D721Med (cell line): ENCODE measurements around the gene PPFIBP2.

ENCODE experiments used
- DNase-seq: peaks from one replicate; pipeline ENCODE4 v3.0.0; 2011; ENCODE audit warnings: low spot score; ENCODE audit not compliant: insufficient read length
- FAIRE-seq: peaks from 2 replicates; lab custom pipeline; 2011; peaks lifted over from hg19 to GRCh38; lab: Jason Lieb, UNC
- TF ChIP-seq, protein P1 (sequence below): IDR thresholded peaks from 2 replicates; pipeline ENCODE4 v1.5.1; 2012; ENCODE audit warnings: mild to moderate bottlenecking, control low read depth; ENCODE audit not compliant: insufficient read depth; ENCODE audit errors: missing control alignments

PPFIBP2 gene

GRCh38 chr11:7636350-7636749, 122.6 kb downstream of the PPFIBP2 start:
- TF ChIP-seq, protein P1, sequence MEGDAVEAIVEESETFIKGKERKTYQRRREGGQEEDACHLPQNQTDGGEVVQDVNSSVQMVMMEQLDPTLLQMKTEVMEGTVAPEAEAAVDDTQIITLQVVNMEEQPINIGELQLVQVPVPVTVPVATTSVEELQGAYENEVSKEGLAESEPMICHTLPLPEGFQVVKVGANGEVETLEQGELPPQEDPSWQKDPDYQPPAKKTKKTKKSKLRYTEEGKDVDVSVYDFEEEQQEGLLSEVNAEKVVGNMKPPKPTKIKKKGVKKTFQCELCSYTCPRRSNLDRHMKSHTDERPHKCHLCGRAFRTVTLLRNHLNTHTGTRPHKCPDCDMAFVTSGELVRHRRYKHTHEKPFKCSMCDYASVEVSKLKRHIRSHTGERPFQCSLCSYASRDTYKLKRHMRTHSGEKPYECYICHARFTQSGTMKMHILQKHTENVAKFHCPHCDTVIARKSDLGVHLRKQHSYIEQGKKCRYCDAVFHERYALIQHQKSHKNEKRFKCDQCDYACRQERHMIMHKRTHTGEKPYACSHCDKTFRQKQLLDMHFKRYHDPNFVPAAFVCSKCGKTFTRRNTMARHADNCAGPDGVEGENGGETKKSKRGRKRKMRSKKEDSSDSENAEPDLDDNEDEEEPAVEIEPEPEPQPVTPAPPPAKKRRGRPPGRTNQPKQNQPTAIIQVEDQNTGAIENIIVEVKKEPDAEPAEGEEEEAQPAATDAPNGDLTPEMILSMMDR: no peak
- FAIRE-seq: no peak
- DNase-seq: no peak

- no peak for DNase-seq
- no peak for FAIRE-seq
- TF ChIP-seq, protein P1: no peak
Measured at GRCh38 chr11:7637447-7638157, 123.8 kb downstream of the PPFIBP2 start.

DNA sequence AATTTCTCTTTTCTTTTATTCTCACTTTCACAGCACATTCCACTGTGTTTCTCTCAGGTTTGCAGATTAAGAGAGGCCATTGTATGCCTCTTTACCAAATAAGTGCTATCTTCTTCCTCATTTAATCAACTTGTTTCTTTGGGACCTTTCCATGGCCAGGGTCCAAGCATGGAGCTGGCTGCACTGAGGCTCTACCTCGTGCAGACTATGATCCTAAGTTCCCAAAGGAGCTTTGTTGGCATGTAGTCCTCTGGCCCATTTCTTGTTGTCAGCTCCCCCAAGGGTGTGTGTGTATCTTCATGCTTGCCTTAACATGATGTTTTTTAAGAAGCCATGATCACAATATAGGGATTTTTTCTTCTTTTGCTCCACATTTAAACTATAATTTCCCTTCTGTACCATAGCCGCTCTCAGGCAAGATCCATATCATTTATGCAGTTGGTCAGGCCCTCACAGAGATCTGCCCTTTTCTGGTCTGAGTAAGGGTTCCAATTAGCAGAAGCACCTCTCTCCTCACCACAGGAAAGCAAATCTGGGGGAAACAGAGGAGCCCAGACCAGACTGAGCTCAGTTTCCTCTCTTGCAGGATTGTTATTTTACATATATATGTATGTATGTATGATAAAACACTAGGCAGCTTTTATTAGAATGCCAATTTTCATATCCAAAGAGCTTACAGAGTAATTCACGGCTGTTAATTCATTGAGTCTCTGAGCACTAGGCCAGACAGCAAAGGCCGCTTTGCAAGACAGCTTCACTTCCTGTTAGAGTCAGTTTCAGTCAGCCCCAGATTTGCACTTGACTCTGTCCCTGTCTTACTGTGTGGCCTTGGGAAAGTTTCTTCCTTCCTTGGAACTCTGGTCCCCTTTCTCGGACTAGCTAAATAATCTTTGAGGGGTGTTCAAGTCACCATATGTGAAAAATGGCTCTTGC, 125.2 kb downstream of the PPFIBP2 start:
- TF ChIP-seq, protein P1: no peak
- DNase-seq (no peak), FAIRE-seq (no peak)

DNA sequence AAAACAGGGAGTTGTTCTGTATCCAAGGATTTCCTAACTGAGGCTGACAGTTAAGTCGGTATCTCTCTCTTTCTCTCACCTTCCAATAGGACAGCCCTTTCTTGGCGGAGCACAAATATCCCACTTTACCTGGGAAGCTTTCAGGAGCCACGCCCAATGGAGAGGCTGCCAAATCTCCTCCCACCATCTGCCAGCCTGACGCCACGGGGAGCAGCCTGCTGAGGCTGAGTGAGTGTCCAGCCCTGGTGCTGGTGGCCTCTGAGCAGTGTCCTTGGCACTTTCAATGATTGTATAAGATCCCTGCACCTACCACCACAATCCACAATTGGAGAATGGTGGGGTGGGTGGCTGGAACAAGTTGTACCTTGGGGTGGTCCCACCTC, 125.8 kb downstream of the PPFIBP2 start:
- TF ChIP-seq, protein P1: no peak
- FAIRE-seq (no peak), DNase-seq (no peak)

DNA sequence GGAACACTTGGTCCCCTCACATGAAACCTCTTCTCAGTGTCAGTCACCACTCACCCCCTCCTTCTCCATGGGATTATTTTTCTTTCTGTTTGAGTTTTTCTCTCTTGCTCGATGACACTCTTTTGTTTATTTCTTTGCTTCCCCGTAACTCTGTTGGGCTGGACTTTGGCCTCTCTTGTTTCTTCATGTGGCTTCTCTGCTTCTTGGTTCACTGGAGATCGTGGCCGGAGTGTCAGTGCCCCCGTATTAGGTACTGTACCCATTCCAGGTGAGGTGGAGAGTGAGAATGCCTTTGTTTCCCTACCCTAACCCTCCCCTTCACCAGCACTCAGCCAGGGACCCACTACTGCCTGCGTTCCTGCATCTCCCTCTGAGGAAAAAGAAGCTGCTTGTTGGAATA, 127.0 kb downstream of the PPFIBP2 start:
- TF ChIP-seq, protein P1: no peak
- no peak for DNase-seq
- no peak for FAIRE-seq

DNA sequence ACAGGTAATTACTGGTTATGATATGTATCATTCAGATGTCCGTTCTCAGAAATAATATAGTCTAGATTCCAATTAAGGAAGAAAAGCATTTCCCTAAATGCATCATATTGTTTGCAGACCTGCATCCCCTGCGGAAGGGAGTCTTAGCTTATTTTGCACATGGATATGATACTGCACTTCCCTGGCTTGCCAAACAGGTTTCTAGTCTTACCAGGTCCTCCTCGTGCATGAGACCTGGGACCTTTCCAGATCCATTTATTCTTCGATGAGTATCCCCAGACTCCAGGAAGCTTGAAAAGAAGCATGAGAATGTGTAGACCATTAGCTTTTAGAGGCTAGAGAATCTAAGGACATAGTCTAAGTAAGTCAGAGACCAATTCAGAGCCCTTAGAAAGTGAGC, 128.9 kb downstream of the PPFIBP2 start:
- TF ChIP-seq, protein P1: no peak
- DNase-seq (no peak), FAIRE-seq (no peak)
